Right lobe of liver (tissue), 4 donors: ENCODE measurements around the gene HDLBP.

ENCODE experiments used
- POLR2A ChIP-seq: fragments of 450-650 bp; IDR thresholded peaks from one replicate; pipeline ENCODE4 v1.6.1; 2017; ENCODE audit warnings: antibody characterized with exemption, mild to moderate bottlenecking
- TF ChIP-seq, protein P1 (sequence below), 4 donors: fragments of 200-600 bp in 3 of 4; fragments of 450-650 bp in 1 of 4; IDR thresholded peaks; one replicate each; pipeline versions ENCODE4 v1.5.1 to v1.8.0; 2016 to 2022; ENCODE audit warnings: antibody characterized with exemption in 4 of 4, mild to moderate bottlenecking in 2 of 4
- donor health status: DM: no; HTN: no; CAD: no.
- donor health status: DM: no; HTN: no; CAD: no.
- donor health status: DM: no; HTN: yes; CAD: no.

- TF ChIP-seq, protein P1, sequence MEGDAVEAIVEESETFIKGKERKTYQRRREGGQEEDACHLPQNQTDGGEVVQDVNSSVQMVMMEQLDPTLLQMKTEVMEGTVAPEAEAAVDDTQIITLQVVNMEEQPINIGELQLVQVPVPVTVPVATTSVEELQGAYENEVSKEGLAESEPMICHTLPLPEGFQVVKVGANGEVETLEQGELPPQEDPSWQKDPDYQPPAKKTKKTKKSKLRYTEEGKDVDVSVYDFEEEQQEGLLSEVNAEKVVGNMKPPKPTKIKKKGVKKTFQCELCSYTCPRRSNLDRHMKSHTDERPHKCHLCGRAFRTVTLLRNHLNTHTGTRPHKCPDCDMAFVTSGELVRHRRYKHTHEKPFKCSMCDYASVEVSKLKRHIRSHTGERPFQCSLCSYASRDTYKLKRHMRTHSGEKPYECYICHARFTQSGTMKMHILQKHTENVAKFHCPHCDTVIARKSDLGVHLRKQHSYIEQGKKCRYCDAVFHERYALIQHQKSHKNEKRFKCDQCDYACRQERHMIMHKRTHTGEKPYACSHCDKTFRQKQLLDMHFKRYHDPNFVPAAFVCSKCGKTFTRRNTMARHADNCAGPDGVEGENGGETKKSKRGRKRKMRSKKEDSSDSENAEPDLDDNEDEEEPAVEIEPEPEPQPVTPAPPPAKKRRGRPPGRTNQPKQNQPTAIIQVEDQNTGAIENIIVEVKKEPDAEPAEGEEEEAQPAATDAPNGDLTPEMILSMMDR (IDR thresholded peaks at IDR 0.05): no peak
- TF ChIP-seq POLR2A: no peak
Measured at GRCh38 chr2:241183221-241183620, 132.3 kb downstream of the HDLBP start.
